Transverse colon (tissue), 3 donors: ENCODE results near the gene ASB4.

ENCODE experiments used
- CTCF ChIP-seq, 5 experiments: fragments of 200-600 bp in 3 of 5; fragments of 450-650 bp in 2 of 5; sonication (generic) in 3 of 5; IDR thresholded peaks; 1 replicate in 2 of 5; 2 replicates in 3 of 5; pipeline ENCODE4 v1.5.1; 2016 to 2017; ENCODE audit warnings: antibody characterized with exemption in 5 of 5, inconsistent platforms in 3 of 5, mild to moderate bottlenecking in 2 of 5, moderate library complexity in 1 of 5
- POLR2A ChIP-seq: fragments of 450-650 bp; IDR thresholded peaks from one replicate; pipeline ENCODE4 v1.6.1; 2016; ENCODE audit warnings: antibody characterized with exemption, mild to moderate bottlenecking, moderate library complexity

GRCh38 chr7:95536656-95537311, 51.0 kb downstream of the ASB4 start:
- TF ChIP-seq CTCF (IDR thresholded peaks at IDR 0.05) (no peak), POLR2A (no peak)
